NCI-H1436 treated with DMSO at 0.1 percent for 48 hours (cell line): ENCODE data around the gene PC.

Experiments
- DNase-seq: peaks from one replicate; lab custom pipeline; 2025; lab: John Stamatoyannopoulos, UW

PC gene

GRCh38 chr11:66867425-66868040 lies 90.7 kb downstream of the PC start:
- no peak for DNase-seq

DNA sequence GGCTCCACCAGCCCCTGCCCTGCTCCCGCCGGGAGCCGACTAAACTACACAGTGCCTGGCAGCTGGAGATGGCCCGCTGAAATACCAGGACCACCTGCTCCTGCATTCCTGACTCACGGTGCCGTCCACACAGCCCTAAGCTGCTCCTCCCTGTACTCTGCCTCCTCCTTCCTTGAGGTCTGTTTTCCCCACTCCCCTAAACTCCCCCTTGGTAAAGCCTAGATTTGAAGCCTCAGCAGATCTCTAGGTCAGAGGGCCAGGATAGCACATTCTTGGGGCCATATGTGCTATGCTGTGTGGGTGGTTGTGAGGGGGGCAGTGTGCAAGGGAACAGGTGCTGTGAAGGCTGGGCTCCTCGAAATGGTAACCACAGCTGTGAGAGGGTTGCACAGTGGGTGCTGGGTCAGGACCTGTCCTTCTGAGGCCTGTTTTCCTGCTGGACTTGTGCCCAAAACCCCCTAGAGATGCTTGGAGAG lies 91.6 kb downstream of the PC start:
- no peak for DNase-seq

- no peak for DNase-seq
These were observed 92.2 kb downstream of the PC start for GRCh38 chr11:66866007-66866406.

- no peak for DNase-seq
These were observed 93.1 kb downstream of the PC start for GRCh38 chr11:66864924-66865697.

- DNase-seq = no peak
These were observed 93.8 kb downstream of the PC start for GRCh38 chr11:66864172-66864901.

DNA sequence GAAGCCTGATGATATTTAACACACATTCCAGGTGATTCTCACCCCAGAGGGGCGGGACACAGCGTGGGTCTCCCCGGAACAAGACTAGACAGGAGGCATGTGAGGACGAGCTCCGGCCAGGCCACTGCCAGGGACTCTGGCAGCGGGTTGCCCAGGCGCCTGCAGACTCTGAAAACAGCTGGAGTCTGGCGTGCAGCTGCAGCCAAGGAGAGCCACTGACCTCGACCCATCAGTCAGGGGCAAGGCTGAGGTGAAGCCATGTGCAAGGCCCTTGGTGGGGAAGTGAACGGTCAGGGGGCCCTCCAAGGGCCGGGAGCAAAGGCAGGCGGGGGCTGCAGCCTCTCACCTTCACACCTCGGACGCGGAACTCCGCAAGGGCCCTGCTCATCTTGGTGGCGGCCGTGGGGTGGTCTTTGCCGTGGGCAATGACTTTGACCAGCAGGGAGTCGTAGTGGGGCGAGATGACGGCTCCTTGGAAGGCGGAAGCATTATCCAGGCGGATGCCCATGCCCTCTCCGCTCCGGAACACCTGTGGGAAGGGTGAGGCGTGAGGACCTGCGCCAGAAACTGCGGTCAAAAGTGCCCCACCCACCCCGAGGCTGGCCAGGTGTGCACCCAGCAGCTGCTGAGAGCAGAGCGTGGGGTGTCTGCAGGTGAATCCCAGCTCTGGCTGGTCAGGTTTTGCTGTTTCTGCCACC lies 94.6 kb downstream of the PC start:
- no peak for DNase-seq

GRCh38 chr11:66862559-66863037 lies 95.6 kb downstream of the PC start:
- DNase-seq = no peak

GRCh38 chr11:66861774-66862558 lies 96.2 kb downstream of the PC start:
- no peak for DNase-seq

- no peak for DNase-seq
These were observed 97.0 kb downstream of the PC start for GRCh38 chr11:66861038-66861773.

DNA sequence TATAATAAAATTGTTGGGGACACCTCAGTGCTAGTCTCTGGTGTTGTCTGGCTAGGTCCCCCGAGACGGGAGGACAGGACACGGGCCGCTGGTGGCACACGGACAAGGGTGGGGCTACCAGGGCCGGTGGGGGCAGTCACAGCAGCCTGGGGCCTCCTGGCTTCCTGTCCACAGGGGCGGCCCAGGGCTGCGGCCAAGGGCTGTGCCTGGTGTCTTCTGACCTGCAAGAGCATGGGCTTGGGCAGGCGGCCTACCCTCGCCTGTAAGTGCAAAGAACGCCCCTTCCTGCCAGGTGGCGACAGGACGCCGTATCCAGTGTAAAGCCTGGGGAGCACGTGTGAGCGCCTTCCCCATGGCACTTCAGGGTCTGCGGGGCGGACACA lies 97.7 kb downstream of the PC start:
- no peak for DNase-seq

GRCh38 chr11:66859686-66860448 lies 98.3 kb downstream of the PC start:
- no peak for DNase-seq

DNA sequence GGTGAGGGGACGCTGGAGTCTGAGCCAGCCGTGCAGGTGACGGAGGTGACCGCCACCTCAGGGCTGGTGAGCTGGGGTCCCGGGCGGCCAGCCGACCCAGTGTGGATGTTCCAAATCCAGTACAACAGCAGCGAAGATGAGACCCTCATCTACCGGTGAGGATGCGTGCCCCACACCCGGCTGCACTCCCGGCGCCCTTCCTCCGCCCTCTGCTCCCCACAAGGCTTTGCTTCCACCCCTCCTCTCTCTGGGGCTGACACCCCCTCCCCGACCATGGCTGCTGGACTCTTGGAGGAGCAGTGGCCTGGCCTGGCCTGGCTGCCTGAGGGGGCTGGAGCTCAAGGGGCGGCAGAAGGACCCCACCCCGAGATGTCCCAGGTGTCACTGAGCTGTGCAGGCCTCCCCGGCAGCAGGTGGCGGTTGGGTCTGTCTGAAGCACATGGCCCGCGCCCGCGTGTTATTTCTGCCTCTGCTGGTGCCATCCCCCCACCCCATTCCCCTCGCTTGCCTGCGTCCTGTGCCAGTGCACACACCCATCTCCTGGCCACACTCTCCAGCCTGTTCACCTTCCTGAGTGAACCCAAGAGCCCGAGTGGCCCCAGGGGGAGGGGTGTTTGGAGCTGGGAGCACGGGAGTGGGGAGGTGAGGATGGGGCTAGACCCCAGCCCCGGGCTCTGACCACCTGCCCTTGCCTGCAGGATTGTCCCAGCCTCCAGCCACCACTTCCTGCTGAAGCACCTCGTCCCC lies 99.1 kb downstream of the PC start:
- no peak for DNase-seq

- no peak for DNase-seq
These were observed 99.8 kb downstream of the PC start for GRCh38 chr11:66858186-66858938.

DNA sequence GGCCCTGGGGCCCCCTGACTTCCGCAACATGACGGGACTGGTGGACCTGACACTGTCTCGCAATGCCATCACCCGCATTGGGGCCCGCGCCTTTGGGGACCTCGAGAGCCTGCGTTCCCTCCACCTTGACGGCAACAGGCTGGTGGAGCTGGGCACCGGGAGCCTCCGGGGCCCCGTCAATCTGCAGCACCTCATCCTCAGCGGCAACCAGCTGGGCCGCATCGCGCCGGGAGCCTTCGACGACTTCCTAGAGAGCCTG lies 100.3 kb downstream of the PC start:
- DNase-seq = no peak

- DNase-seq = no peak
These were observed 100.8 kb downstream of the PC start for GRCh38 chr11:66857234-66857926.

DNA sequence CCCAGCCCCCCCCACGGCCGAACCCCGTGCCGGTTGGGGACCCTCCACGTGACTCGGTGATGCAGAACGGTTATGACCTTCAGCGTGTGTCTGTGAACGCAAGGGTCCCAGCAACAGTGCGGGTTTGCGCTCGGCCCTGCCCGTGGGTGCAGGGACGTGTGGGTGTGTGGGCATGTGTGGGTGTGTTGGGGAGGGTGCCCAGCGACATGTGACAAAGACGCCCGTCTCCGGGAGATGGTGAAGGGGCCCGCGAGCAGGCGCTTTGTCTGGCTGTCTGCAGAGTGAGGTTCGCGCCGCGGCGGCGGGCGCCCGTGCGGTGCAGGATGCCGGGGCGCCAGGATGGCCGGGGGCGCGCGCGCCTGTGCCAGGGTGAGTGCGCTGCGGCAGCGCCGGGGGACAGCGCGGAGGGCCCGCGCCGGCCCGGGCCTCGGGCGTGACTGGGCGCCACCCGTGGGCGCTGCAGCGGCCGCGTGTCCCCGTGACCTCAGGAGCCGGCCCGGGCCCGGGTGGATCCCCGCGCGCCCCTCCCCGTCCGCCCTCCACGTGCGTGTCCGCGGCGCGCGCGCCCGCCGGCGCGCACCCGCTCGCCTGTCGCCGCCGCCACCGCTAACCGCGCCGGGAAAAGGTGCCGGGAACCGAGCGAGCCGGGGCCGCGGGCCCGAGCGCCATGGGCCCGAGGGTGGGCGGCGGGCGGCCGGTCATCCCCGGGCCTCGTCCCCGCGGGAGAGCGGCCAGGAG lies 101.5 kb downstream of the PC start, which contains the start of gene LRFN4:
LRFN4 (plus strand) TSS at position 569 of the 738 bp plus-strand sequence. CDS start 681 bp downstream, outside the sequence.
- no peak for DNase-seq
